AG10803 (cell line): ENCODE results near the gene P4HA2.
"Not testable (repeated sequence)": the region's sequence is repeated elsewhere in the genome, so short reads cannot be mapped to it uniquely, and the experiment has no call there.

Source experiments
- DNase-seq: peaks from one replicate; pipeline ENCODE4 v3.0.0; 2010; ENCODE audit warnings: low read depth
- H3K4me3 ChIP-seq: 2 replicates; pipeline ENCODE4 v1.5.1; 2011; ENCODE audit warnings: mild to moderate bottlenecking, low read length, control low read depth
- TF ChIP-seq, protein P1 (sequence below): conservative IDR thresholded peaks from 2 replicates; pipeline ENCODE4 v1.5.1; 2011; ENCODE audit warnings: mild to moderate bottlenecking, low read length, control low read depth, inconsistent platforms

Gene P4HA2

DNA sequence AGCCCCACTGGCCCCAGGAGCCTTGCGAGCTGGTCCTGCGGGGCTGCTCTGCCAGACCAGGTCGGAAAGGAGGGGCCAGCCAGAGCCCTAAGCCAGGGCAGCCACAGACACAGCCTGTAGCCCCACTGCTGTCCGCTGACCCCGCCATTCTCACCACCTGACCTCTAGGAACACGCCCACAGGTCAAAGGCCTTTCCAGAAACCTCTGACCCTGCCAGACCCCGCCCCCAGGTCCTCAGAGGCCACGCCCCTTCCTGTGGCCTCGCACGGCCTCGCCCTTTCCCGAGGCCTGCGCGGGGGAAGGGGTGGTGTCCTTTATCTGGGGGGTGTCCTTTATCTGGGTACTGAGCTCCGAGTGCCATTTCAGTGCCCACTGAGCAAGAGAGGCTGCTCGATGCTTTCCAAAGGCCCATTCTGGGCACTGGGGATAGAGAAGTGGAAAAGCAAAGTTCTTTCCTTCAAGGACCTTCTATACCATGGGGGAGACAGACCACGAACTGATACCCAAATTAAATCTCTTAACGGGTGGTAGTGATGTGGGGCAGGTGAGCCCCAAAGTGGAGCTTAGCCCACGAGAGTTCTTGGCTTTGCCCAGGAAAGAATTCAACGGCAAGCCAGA is 46.5 kb downstream of the P4HA2 start:
- no peak for DNase-seq
- TF ChIP-seq, protein P1, sequence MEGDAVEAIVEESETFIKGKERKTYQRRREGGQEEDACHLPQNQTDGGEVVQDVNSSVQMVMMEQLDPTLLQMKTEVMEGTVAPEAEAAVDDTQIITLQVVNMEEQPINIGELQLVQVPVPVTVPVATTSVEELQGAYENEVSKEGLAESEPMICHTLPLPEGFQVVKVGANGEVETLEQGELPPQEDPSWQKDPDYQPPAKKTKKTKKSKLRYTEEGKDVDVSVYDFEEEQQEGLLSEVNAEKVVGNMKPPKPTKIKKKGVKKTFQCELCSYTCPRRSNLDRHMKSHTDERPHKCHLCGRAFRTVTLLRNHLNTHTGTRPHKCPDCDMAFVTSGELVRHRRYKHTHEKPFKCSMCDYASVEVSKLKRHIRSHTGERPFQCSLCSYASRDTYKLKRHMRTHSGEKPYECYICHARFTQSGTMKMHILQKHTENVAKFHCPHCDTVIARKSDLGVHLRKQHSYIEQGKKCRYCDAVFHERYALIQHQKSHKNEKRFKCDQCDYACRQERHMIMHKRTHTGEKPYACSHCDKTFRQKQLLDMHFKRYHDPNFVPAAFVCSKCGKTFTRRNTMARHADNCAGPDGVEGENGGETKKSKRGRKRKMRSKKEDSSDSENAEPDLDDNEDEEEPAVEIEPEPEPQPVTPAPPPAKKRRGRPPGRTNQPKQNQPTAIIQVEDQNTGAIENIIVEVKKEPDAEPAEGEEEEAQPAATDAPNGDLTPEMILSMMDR, result no peak; the same call in 1 of the 2 replicates
- H3K4me3 ChIP-seq, result no peak overlapping the region

DNA sequence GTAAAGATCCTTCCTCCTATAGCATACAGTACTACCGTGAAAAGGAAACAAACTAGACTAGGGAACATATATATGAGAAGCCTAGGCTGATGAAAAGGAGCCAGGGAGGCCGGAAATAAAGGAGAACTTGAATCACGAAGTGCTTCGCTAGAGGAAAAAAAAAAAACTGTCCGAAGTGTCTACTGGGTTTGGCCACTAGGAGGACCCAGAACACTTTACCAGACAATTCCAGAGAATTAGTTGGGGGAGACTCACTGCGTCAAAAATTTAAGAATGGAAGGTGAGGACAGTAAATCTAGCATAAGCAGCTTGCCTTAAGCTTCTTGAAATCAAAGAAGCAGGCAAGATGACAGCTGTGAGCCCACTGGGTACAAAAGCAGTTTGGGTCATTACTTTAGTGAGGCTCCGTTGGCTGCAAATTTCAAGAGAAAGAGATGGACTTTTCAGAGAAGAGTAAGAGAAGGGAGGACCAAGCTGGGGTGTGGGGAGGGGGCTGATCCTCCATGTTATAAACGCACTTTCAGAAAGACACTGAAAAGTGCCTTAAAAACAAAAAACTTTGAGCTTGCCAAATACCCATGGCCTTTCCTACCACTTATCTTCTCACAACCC is 47.4 kb downstream of the P4HA2 start:
- peak; percentile 73 for DNase-seq
- no peak overlapping the region for H3K4me3 ChIP-seq
- TF ChIP-seq, protein P1, result peak; percentile 89

DNA sequence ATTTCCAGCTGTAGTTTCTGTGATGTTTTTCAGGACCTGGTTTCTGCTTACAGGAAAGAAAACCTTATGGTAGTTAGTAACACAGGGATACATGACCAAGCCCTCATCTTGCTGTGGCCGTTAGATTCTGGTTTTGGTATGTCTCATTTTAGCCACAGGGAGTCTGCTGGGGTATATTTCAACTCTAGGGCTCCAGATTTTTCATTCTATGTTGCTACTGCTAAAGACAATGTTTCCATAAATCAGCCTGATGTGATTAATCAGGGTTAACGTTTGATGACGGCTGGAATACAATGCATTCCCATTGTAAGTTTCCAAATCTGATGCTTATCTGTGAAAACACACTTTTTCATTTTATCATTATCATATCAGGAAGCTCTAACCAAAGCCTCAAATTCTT is 48.2 kb downstream of the P4HA2 start:
- DNase-seq, result no peak
- H3K4me3 ChIP-seq, result no peak overlapping the region
- TF ChIP-seq, protein P1, result no peak

DNA sequence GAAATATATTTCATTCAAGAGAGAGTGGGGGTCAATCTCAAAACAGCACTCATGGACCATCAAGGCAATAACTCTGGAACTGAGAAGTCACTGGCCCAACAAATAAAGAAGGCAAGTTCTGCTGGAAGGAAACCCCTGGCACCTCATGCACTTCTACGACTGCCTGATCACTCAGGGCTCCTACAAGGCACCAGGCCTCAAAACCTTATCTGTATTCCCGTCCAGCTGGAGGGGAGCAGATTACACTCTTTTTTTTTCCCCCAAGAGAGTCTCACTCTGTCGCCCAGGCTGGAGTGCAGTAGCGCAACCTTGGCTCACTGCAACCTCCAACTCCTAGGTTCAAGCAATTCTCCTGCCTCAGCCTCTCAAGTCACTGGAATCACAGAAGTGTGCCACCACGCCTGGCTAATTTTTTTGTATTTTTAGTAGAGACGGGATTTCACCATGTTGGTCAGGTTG is 49.9 kb downstream of the P4HA2 start:
- TF ChIP-seq, protein P1, result no peak
- DNase-seq, result no peak
- H3K4me3 ChIP-seq, result no peak overlapping the region

DNA sequence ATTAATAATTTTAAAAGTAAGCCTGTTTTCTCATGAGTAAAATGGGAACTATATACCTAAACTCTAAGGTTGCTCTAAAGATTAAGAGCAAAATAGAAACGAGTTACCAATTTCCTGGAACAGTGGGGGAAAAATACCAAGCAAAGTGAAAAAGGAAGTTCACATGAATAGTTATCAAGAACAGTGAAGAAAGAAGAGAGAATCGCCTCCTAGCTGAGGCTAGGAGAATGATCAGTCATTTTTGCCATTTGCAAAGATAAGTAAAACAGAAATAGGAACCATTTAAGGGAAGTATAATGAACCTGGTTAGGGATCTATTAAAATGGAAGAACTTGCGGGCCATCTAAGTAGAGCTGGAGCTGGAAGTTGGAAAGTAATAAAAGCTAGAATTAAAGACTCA is 50.7 kb downstream of the P4HA2 start:
- TF ChIP-seq, protein P1, result peak; percentile 39
- no peak overlapping the region for H3K4me3 ChIP-seq
- DNase-seq, result no peak

DNA sequence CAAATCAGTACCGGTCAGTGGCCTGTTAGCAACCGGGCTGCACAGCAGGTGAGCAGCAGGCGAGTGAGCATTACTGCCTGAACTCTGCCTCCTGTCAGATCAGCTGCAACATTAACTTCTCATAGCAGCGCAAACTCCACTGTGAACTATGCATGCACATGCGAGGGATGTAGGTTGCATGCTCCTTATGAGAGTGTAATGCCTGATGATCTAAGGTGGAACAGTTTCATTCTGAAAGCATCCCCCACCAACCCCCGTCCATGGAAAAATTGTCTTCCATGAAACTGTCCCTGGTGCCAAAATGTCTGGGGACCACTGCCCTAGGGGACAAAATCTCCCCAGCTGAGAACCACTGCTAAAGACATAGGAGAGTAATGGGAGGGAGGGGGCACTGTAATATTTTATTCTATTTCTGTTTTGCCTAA is 51.1 kb downstream of the P4HA2 start:
- no peak overlapping the region for H3K4me3 ChIP-seq
- TF ChIP-seq, protein P1, result no peak
- no peak for DNase-seq

DNA sequence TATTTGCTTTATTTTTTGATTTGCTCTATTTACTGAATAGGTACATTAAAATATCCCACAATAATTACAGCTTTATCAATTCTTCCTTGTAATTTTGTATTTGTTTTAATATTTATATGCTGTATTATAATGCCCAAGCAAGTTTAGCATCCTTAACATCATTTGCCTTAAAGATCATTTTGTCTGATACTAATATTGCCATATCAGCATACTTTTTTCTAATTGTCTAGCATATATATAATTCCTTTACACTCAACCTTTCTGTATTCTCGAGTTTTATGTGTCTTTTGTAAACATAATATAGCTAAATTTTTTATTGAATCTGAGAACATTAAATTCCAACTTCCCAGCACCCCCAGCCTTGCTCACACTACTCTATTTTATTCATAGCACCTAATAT is 64.7 kb downstream of the P4HA2 start:
- TF ChIP-seq, protein P1, result no peak
- no peak for DNase-seq
- H3K4me3 ChIP-seq, result no peak overlapping the region

DNA sequence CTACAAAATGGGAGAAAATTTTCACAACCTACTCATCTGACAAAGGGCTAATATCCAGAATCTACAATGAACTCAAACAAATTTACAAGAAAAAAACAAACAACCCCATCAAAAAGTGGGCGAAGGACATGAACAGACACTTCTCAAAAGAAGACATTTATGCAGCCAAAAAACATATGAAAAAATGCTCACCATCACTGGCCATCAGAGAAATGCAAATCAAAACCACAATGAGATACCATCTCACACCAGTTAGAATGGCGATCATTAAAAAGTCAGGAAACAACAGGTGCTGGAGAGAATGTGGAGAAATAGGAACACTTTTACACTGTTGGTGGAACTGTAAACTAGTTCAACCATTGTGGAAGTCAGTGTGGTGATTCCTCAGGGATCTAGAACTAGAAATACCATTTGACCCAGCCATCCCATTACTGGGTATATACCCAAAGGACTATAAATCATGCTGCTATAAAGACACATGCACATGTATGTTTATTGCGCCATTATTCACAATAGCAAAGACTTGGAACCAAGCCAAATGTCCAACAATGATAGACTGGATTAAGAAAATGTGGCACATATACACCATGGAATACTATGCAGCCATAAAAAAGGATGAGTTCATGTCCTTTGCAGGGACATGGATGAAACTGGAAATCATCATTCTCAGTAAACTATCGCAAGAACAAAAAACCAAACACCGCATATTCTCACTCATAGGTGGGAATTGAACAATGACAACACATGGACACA is 65.9 kb downstream of the P4HA2 start:
- not testable (repeated sequence) for H3K4me3 ChIP-seq, DNase-seq
